H9 (cell line): ENCODE results near the gene HMGB1. TPM values are rescaled to one million over a fixed set of nuclear protein-coding genes. Genes with fewer than 3 reads are reported as not detected.

Experiments
- DNase-seq: peaks from one replicate; pipeline ENCODE4 v3.0.0-alpha.2; 2017
- H2AFZ ChIP-seq: one replicate; pipeline ENCODE4 v1.6.1; 2013; ENCODE audit warnings: mild to moderate bottlenecking, low read length, control low read depth, moderate library complexity
- H2AK5ac ChIP-seq: 2 replicates; pipeline ENCODE4 v1.6.1; 2013; ENCODE audit warnings: low read length, control low read depth, mixed read lengths; ENCODE audit not compliant: insufficient read length
- H2BK120ac ChIP-seq: one replicate; pipeline ENCODE4 v1.6.1; 2013; ENCODE audit warnings: low read depth, mild to moderate bottlenecking, low read length, control low read depth, inconsistent platforms; ENCODE audit not compliant: poor library complexity, severe bottlenecking
- H2BK12ac ChIP-seq: 2 replicates; pipeline ENCODE4 v1.6.1; 2013; ENCODE audit warnings: low read length, control low read depth, mixed read lengths, low read depth; ENCODE audit not compliant: insufficient read length
- H2BK15ac ChIP-seq: 2 replicates; pipeline ENCODE4 v1.6.1; 2013; ENCODE audit warnings: low read depth, low read length, control low read depth
- H2BK20ac ChIP-seq: one replicate; pipeline ENCODE4 v1.6.1; 2013; ENCODE audit warnings: low read depth, mild to moderate bottlenecking, low read length, control low read depth, inconsistent platforms; ENCODE audit not compliant: poor library complexity, severe bottlenecking
- H2BK5ac ChIP-seq: 2 replicates; pipeline ENCODE4 v1.6.1; 2013; ENCODE audit warnings: low read length, control low read depth, mixed read lengths; ENCODE audit not compliant: insufficient read length
- H3K14ac ChIP-seq: 2 replicates; pipeline ENCODE4 v1.6.1; 2013; ENCODE audit warnings: low read length, control low read depth; ENCODE audit not compliant: insufficient read depth
- H3K18ac ChIP-seq: 2 replicates; pipeline ENCODE4 v1.6.1; 2013; ENCODE audit warnings: low read depth, mild to moderate bottlenecking, mixed read lengths, low read length, control low read depth; ENCODE audit not compliant: insufficient read length
- H3K23ac ChIP-seq: 2 replicates; pipeline ENCODE4 v1.6.1; 2013; ENCODE audit warnings: low read length, control low read depth, mixed read lengths, low read depth; ENCODE audit not compliant: insufficient read length
- H3K23me2 ChIP-seq: 2 replicates; pipeline ENCODE4 v1.6.1; 2013; ENCODE audit warnings: low read depth, mild to moderate bottlenecking, mixed read lengths, low read length, control low read depth; ENCODE audit not compliant: insufficient read length, poor library complexity, severe bottlenecking
- H3K27ac ChIP-seq: 2 replicates; pipeline ENCODE4 v1.5.1; 2013; ENCODE audit warnings: low read length, control low read depth, mixed read lengths, low read depth; ENCODE audit not compliant: insufficient read length
- H3K27me3 ChIP-seq: 2 replicates; pipeline ENCODE4 v1.6.1; 2013; ENCODE audit warnings: low read length, control low read depth, inconsistent platforms; ENCODE audit not compliant: insufficient read depth
- H3K4ac ChIP-seq: 2 replicates; pipeline ENCODE4 v1.6.1; 2013; ENCODE audit warnings: low read depth, mild to moderate bottlenecking, control low read depth, inconsistent platforms, low read length, moderate library complexity
- H3K4me1 ChIP-seq: 2 replicates; pipeline ENCODE4 v1.6.1; 2013; ENCODE audit warnings: low read length, control low read depth, inconsistent platforms; ENCODE audit not compliant: insufficient read depth
- H3K4me2 ChIP-seq: 2 replicates; pipeline ENCODE4 v1.6.1; 2013; ENCODE audit warnings: low read length, control low read depth, mixed read lengths; ENCODE audit not compliant: insufficient read length, insufficient read depth
- H3K56ac ChIP-seq: 2 replicates; pipeline ENCODE4 v1.6.1; 2013; ENCODE audit warnings: low read depth, mild to moderate bottlenecking, mixed read lengths, low read length, control low read depth; ENCODE audit not compliant: insufficient read length
- H3K79me1 ChIP-seq: 2 replicates; pipeline ENCODE4 v1.6.1; 2013; ENCODE audit warnings: low read depth, mild to moderate bottlenecking, moderate library complexity, low read length, control low read depth, inconsistent platforms; ENCODE audit not compliant: insufficient read depth, poor library complexity, severe bottlenecking
- H3K79me2 ChIP-seq: 2 replicates; pipeline ENCODE4 v1.6.1; 2013; ENCODE audit warnings: low read length, control low read depth, inconsistent platforms; ENCODE audit not compliant: insufficient read depth
- H3K9ac ChIP-seq: 2 replicates; pipeline ENCODE4 v1.6.1; 2013; ENCODE audit warnings: low read length, control low read depth, mixed read lengths; ENCODE audit not compliant: insufficient read length; ENCODE audit errors: extremely low read depth
- H3K9me3 ChIP-seq: one replicate; pipeline ENCODE4 v1.6.1; 2013; ENCODE audit warnings: low read depth, low read length, inconsistent platforms; ENCODE audit not compliant: control insufficient read depth
- H3T11ph ChIP-seq: one replicate; pipeline ENCODE4 v1.6.1; 2013; ENCODE audit warnings: mild to moderate bottlenecking, low read length, control low read depth, inconsistent platforms
- H4K20me1 ChIP-seq: one replicate; pipeline ENCODE4 v1.6.1; 2013; ENCODE audit not compliant: control insufficient read depth, insufficient read length, insufficient read depth
- H4K5ac ChIP-seq: 2 replicates; pipeline ENCODE4 v1.6.1; 2013; ENCODE audit warnings: low read depth, mild to moderate bottlenecking, mixed read lengths, low read length, control low read depth; ENCODE audit not compliant: insufficient read length
- H4K8ac ChIP-seq: replicated peaks from 2 replicates; pipeline ENCODE4 v1.6.1; 2013; ENCODE audit warnings: low read length, control low read depth, mixed read lengths, low read depth; ENCODE audit not compliant: insufficient read length
- H4K91ac ChIP-seq: 2 replicates; pipeline ENCODE4 v1.6.1; 2013; ENCODE audit warnings: low read depth, mild to moderate bottlenecking, moderate library complexity, mixed read lengths, low read length, control low read depth; ENCODE audit not compliant: insufficient read length
- H3K27ac Mint-ChIP-seq, 3 experiments: 2 replicates in 2 of 3; 3 replicates in 1 of 3; pipeline ENCODE4 v1.8.0; 2020 to 2021; ENCODE audit warnings: mixed read lengths in 3 of 3, mild to moderate bottlenecking in 1 of 3, moderate library complexity in 1 of 3
- H3K27me3 Mint-ChIP-seq: 2 replicates; pipeline ENCODE4 v1.8.0; 2021; ENCODE audit warnings: low read depth, mild to moderate bottlenecking, moderate library complexity, mixed read lengths
- H3K36me3 Mint-ChIP-seq, 3 experiments: 2 replicates in 2 of 3; 3 replicates in 1 of 3; pipeline ENCODE4 v1.8.0; 2020 to 2021; ENCODE audit warnings: low read depth in 3 of 3, mixed read lengths in 3 of 3; ENCODE audit not compliant: insufficient read depth in 1 of 3
- H3K4me1 Mint-ChIP-seq, 2 experiments: 2 replicates each; pipeline ENCODE4 v1.8.0; 2020; ENCODE audit warnings: mixed read lengths in 2 of 2
- H3K4me3 Mint-ChIP-seq, 2 experiments: 2 replicates in 1 of 2; 3 replicates in 1 of 2; pipeline ENCODE4 v1.8.0; 2020 to 2021; ENCODE audit warnings: mild to moderate bottlenecking in 2 of 2, mixed read lengths in 2 of 2, moderate library complexity in 1 of 2
- H3K9me3 Mint-ChIP-seq, 2 experiments: 2 replicates in 1 of 2; 3 replicates in 1 of 2; pipeline ENCODE4 v1.8.0; 2020; ENCODE audit warnings: mild to moderate bottlenecking in 2 of 2, mixed read lengths in 2 of 2, moderate library complexity in 1 of 2
- WGBS: extraction: QIAGEN DNeasy Blood & Tissue Kit; methylation state at CpG from one replicate; pipeline ENCODE4 v1.1.7; 2013; ENCODE audit warnings: missing lambda C conversion rate, low lambda C conversion rate, mixed read lengths; ENCODE audit not compliant: insufficient read length; ENCODE audit errors: extremely low coverage; 5-methylcytosine and 5-hydroxymethylcytosine counted together
- total RNA-seq: library from RNA; stranded (reverse); gene quantifications from 2 replicates; pipeline ENCODE4 v1.2.1, GENCODE V29; 2021
- TF ChIP-seq, protein P1 (sequence below): fragments of 200-600 bp; sonication (generic); conservative IDR thresholded peaks from 3 replicates; pipeline ENCODE4 v1.8.0; 2021; ENCODE audit warnings: antibody characterized with exemption, mild to moderate bottlenecking

The HMGB1 gene
- total RNA-seq, 1 experiment from 2014 or later = 688 TPM

DNA sequence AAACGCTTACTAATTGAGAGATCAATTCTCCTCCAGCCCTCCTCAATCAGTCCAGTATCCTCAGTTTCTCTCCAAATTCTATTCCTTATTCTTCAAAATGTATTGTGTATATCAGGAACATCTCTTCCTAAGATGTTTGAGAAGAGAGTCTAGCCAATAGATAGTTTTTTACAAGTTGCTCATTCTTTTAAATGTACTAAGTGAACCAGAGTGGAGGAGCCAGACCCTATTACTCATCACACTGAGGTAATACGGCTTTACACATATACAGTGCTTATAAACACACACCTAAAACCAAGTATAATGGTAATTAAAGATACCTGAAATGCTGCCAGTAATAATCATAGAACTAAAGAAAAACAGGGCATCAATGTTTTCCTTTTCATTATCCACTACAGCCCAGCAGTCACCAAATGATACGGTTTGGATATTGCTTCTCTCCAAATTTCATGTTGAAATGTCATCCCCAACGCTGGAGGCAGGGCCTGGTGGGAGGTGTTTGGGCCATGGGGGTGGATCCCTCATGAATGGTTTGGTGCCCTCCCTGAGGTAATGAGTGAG is 45.2 kb upstream of the HMGB1 start:
- H4K5ac ChIP-seq = no peak overlapping the region
- DNase-seq = no peak
- H3K23ac ChIP-seq = no peak overlapping the region
- no peak overlapping the region for H2BK20ac ChIP-seq
- H3K79me1 ChIP-seq = no peaks in the 10 kb centered on the region
- no CpG with 5 or more reads among the region's 4 CpGs for WGBS
- no peak overlapping the region for H2BK5ac ChIP-seq
- no peak overlapping the region for H2AK5ac ChIP-seq
- Mint-ChIP-seq H3K27ac (no peak overlapping the region), H3K9me3 (no peaks in the 10 kb centered on the region), H3K36me3 (no peaks in the 10 kb centered on the region), H3K27me3 (no peaks in the 10 kb centered on the region), H3K4me1 (peaks cover 0 to 2% of the 10 kb centered on the region in 2 experiments; a peak in 2 of 4 replicates), H3K4me3 (no peak overlapping the region)
- H3K14ac ChIP-seq = no peak overlapping the region
- no peak overlapping the region for H3K4ac ChIP-seq
- no peak overlapping the region for H4K91ac ChIP-seq
- no peaks in the 10 kb centered on the region for H3K4me1 ChIP-seq
- no peak overlapping the region for H2BK15ac ChIP-seq
- no peaks in the 10 kb centered on the region for H3K79me2 ChIP-seq
- H3K18ac ChIP-seq = no peak overlapping the region
- no peak overlapping the region for H2AFZ ChIP-seq
- H3K4me2 ChIP-seq = no peak overlapping the region
- no peak overlapping the region for H4K8ac ChIP-seq
- no peak overlapping the region for H2BK120ac ChIP-seq
- H3K56ac ChIP-seq = no peak overlapping the region
- no peaks in the 10 kb centered on the region for H3K27me3 ChIP-seq
- H3T11ph ChIP-seq = no peak overlapping the region
- TF ChIP-seq, protein P1, sequence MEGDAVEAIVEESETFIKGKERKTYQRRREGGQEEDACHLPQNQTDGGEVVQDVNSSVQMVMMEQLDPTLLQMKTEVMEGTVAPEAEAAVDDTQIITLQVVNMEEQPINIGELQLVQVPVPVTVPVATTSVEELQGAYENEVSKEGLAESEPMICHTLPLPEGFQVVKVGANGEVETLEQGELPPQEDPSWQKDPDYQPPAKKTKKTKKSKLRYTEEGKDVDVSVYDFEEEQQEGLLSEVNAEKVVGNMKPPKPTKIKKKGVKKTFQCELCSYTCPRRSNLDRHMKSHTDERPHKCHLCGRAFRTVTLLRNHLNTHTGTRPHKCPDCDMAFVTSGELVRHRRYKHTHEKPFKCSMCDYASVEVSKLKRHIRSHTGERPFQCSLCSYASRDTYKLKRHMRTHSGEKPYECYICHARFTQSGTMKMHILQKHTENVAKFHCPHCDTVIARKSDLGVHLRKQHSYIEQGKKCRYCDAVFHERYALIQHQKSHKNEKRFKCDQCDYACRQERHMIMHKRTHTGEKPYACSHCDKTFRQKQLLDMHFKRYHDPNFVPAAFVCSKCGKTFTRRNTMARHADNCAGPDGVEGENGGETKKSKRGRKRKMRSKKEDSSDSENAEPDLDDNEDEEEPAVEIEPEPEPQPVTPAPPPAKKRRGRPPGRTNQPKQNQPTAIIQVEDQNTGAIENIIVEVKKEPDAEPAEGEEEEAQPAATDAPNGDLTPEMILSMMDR = no peak
- no peak overlapping the region for H2BK12ac ChIP-seq
- no peaks in the 10 kb centered on the region for H3K9me3 ChIP-seq
- no peaks in the 10 kb centered on the region for H4K20me1 ChIP-seq
- H3K23me2 ChIP-seq = no peaks in the 10 kb centered on the region
- no peak overlapping the region for H3K9ac ChIP-seq
- H3K27ac ChIP-seq = no peak overlapping the region
